Ascending aorta (tissue), 2 donors: ENCODE results near the gene MOCOS. TPM values are rescaled to one million over a fixed set of nuclear protein-coding genes. Genes with fewer than 3 reads are reported as not detected.
"Not testable (repeated sequence)": the region's sequence is repeated elsewhere in the genome, so short reads cannot be mapped to it uniquely, and the experiment has no call there.

Source experiments
- DNase-seq, 2 donors: peaks; one replicate each; pipeline ENCODE4 v3.0.0-alpha.2; 2019; ENCODE audit warnings: low spot score in 2 of 2
- H3K27ac ChIP-seq, 2 donors: fragments of 200-600 bp; sonication (generic); one replicate each; pipeline ENCODE4 v1.5.1; 2016 to 2017; ENCODE audit warnings: mild to moderate bottlenecking in 1 of 2
- H3K27me3 ChIP-seq: fragments of 200-600 bp; sonication (generic); one replicate; pipeline ENCODE4 v1.5.1; 2017
- H3K36me3 ChIP-seq, 2 donors: fragments of 200-600 bp; sonication (generic); one replicate each; pipeline ENCODE4 v1.5.1; 2016
- H3K4me1 ChIP-seq, 2 donors: fragments of 200-600 bp; sonication (generic); one replicate each; pipeline ENCODE4 v1.5.1; 2016 to 2017; ENCODE audit warnings: mild to moderate bottlenecking in 1 of 2
- H3K4me3 ChIP-seq, 2 donors: fragments of 200-600 bp; sonication (generic); one replicate each; pipeline ENCODE4 v1.5.1; 2016 to 2017; ENCODE audit warnings: mild to moderate bottlenecking in 1 of 2
- H3K9me3 ChIP-seq, 2 donors: fragments of 200-600 bp; sonication (generic); one replicate each; pipeline ENCODE4 v1.5.1; 2016
- intact Hi-C: fragments of 100-400 bp; cut with DNase I; formaldehyde crosslinking; loops from one replicate; pipeline ENCODE4 v1.15.1; 2023
- total RNA-seq: library from RNA; depleted of rRNA; stranded (reverse); fragments of >200 nt; gene quantifications from one replicate; pipeline ENCODE4 v1.1.0, GENCODE V29; 2016
- TF ChIP-seq, protein P1 (sequence below), 3 experiments: fragments of 200-600 bp in 2 of 3; fragments of 450-650 bp in 1 of 3; sonication (generic) in 2 of 3; IDR thresholded peaks; one replicate each; pipeline ENCODE4 v1.5.1; 2016 to 2019; ENCODE audit warnings: antibody characterized with exemption in 3 of 3, mild to moderate bottlenecking in 1 of 3, moderate library complexity in 1 of 3

Gene MOCOS
- total RNA-seq, 1 donor from 2014 or later: 0.21 TPM

DNA sequence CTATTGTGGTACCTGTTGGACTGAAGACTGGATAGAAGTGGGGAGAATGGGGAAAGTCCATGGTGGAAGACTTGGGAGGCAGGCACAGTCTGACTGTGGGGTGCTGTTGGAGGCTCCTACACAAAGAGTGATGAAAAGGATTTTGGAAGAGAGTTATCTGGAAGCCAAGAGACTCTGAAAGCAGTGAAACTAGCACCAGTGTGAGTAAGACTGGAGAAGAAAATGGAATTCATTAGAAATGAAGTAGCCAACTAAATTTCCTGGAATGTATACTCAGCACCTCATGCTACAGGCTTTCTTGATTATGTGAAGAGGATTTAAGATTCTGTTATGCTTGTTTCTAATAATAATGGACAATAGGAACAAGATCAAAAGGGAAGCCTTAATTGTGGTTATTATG, 29.9 kb upstream of the MOCOS start:
- Histone ChIP-seq H3K27ac (no peak overlapping the region), H3K36me3 (peaks cover 53 to 85% of the 10 kb centered on the region in 2 donors), H3K9me3 (no peaks in the 10 kb centered on the region), H3K27me3 (no peaks in the 10 kb centered on the region), H3K4me3 (no peak overlapping the region), H3K4me1 (no peaks in the 10 kb centered on the region)
- DNase-seq: no peak
- TF ChIP-seq, protein P1, sequence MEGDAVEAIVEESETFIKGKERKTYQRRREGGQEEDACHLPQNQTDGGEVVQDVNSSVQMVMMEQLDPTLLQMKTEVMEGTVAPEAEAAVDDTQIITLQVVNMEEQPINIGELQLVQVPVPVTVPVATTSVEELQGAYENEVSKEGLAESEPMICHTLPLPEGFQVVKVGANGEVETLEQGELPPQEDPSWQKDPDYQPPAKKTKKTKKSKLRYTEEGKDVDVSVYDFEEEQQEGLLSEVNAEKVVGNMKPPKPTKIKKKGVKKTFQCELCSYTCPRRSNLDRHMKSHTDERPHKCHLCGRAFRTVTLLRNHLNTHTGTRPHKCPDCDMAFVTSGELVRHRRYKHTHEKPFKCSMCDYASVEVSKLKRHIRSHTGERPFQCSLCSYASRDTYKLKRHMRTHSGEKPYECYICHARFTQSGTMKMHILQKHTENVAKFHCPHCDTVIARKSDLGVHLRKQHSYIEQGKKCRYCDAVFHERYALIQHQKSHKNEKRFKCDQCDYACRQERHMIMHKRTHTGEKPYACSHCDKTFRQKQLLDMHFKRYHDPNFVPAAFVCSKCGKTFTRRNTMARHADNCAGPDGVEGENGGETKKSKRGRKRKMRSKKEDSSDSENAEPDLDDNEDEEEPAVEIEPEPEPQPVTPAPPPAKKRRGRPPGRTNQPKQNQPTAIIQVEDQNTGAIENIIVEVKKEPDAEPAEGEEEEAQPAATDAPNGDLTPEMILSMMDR (IDR thresholded peaks at IDR 0.05): no peak
- intact Hi-C loops: no loop called here

- H3K9me3 ChIP-seq: no peaks in the 10 kb centered on the region
- H3K27me3 ChIP-seq: no peaks in the 10 kb centered on the region
- H3K4me3 ChIP-seq: no peak overlapping the region
- TF ChIP-seq, protein P1 (IDR thresholded peaks at IDR 0.05): no peak
- intact Hi-C loops: no loop called here
- H3K27ac ChIP-seq: no peak overlapping the region
- DNase-seq: no peak
- H3K4me1 ChIP-seq: no peaks in the 10 kb centered on the region
- H3K36me3 ChIP-seq: peaks cover 53 to 86% of the 10 kb centered on the region in 2 donors
These were observed 28.9 kb upstream of the MOCOS start for GRCh38 chr18:36158266-36158867.

DNA sequence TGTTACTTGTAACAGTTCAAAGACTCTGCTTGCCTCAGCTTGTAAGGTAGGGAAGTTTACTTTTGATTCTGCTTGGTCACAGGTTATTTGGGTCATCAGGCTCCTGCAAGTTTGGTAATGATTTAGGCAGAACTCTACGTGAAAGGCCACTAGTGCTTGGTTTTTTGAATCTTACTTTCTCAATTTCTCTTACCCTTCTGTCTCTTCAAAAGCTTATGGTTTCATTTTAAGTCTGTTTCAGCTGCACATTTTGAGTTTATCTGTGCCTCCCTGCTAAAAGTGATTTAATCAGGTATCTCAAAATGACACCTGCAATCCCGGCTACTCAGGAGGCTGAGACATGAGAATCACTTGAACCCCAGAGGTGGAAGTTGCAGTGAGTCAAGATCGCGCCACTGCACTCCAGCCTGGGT, 26.3 kb upstream of the MOCOS start:
- Histone ChIP-seq H3K4me1 (no peaks in the 10 kb centered on the region), H3K27ac (no peak overlapping the region), H3K36me3 (peaks cover 61 to 91% of the 10 kb centered on the region in 2 donors), H3K4me3 (no peak overlapping the region), H3K27me3 (no peaks in the 10 kb centered on the region), H3K9me3 (no peaks in the 10 kb centered on the region)
- DNase-seq: no peak
- intact Hi-C loops: no loop called here
- TF ChIP-seq, protein P1 (IDR thresholded peaks at IDR 0.05): no peak

GRCh38 chr18:36162981-36163380, 24.3 kb upstream of the MOCOS start:
- intact Hi-C loops: no loop called here
- DNase-seq: no peak
- peaks cover 59 to 85% of the 10 kb centered on the region in 2 donors for H3K36me3 ChIP-seq
- no peak overlapping the region for H3K27ac ChIP-seq
- no peaks in the 10 kb centered on the region for H3K9me3 ChIP-seq
- H3K27me3 ChIP-seq: no peaks in the 10 kb centered on the region
- TF ChIP-seq, protein P1 (IDR thresholded peaks at IDR 0.05): no peak
- H3K4me3 ChIP-seq: no peak overlapping the region
- H3K4me1 ChIP-seq: no peaks in the 10 kb centered on the region

DNA sequence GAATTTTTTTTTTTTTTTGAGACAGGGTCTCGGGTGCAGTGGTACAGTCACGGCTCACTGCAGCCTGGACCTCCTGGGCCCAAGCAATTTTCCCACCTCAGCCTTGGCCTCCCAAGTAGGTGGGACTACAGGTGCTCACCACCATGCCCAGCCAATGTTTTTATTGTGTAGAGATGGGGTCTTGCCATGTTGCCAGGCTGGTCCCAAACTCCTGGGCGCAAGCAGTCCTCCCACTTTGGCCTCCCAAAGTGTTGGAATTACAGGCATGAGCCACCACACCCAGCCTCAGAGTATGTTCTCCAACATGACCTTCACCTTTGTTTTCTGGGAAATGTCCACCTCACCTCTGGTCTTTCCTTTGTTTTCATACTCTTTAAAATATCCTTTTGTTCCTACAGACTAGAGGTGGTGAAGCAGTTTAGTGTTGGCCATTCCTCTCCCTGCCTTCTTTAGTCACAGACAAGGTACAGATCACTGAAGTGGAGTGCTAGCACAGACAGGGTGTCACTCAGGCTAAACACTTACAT, 19.5 kb upstream of the MOCOS start:
- TF ChIP-seq, protein P1 (IDR thresholded peaks at IDR 0.05): no peak
- intact Hi-C loops: no loop called here
- H3K4me3 ChIP-seq: no peak overlapping the region
- H3K27me3 ChIP-seq: no peaks in the 10 kb centered on the region
- no peak for DNase-seq
- H3K36me3 ChIP-seq: peaks cover 61 to 85% of the 10 kb centered on the region in 2 donors
- H3K27ac ChIP-seq: no peak overlapping the region
- no peaks in the 10 kb centered on the region for H3K9me3 ChIP-seq
- no peaks in the 10 kb centered on the region for H3K4me1 ChIP-seq

DNA sequence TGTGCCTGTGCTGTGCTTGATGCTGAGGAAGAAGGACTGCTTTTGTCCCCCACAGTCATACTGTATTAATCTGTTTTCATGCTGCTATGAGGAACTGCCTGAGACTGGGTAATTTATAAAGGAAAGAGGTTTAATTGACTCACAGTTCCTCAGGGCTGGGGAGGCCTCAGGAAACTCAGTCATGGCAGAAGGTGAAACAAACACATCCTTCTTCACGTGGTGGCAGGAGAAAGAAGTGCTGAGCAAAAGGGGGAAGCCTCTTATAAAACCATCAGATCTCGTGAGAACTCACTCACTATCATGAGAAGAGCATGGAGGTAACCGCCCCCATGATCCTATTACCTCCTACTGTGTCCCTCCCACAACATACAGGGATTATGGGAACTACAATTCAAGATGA, 19.0 kb upstream of the MOCOS start:
- DNase-seq, H3K4me1 ChIP-seq, H3K27ac ChIP-seq, H3K27me3 ChIP-seq, H3K4me3 ChIP-seq, intact Hi-C loops, H3K9me3 ChIP-seq: not testable (repeated sequence)
- peaks cover 62 to 85% of the 10 kb centered on the region in 2 donors for H3K36me3 ChIP-seq
